OCI-LY7 (cell line): ENCODE measurements around the gene STH. TPM values are rescaled to one million over a fixed set of nuclear protein-coding genes. Genes with fewer than 3 reads are reported as not detected.

Experiments used
- BruUV-seq: library from RNA; stranded (reverse); fragments of 400-500 nt; replicated peaks from 2 replicates; lab custom pipeline; 2021; lab: Mats Ljungman, UMichigan
- CTCF ChIA-PET: fragments of 300-600 bp; sonication (Branson Sonifier 250); formaldehyde crosslinking; loops from one replicate; lab custom pipeline; 2022; ENCODE audit warnings: antibody characterized with exemption; ENCODE audit not compliant: unreplicated experiment; lab: Charles Lee
- POLR2A ChIA-PET: fragments of 300-600 bp; sonication (Branson Sonifier 250); formaldehyde crosslinking; loops from one replicate; lab custom pipeline; 2022; ENCODE audit warnings: antibody characterized with exemption; lab: Charles Lee
- DNase-seq: peaks from one replicate; pipeline ENCODE4 v3.0.0-alpha.2; 2015; ENCODE audit warnings: low spot score
- H2AFZ ChIP-seq: fragments of 200-600 bp; sonication (generic), shearing (Covaris generic); 2 replicates; pipeline ENCODE4 v1.6.1; 2014; ENCODE audit warnings: mild to moderate bottlenecking, antibody characterized with exemption, low read length, moderate library complexity
- H3K27ac ChIP-seq: fragments of 200-600 bp; sonication (generic); 2 replicates; pipeline ENCODE4 v1.5.1; 2014; ENCODE audit warnings: mixed run types, low read depth, mild to moderate bottlenecking, moderate library complexity, low read length, inconsistent platforms; ENCODE audit not compliant: poor library complexity, severe bottlenecking
- H3K36me3 ChIP-seq: fragments of 200-600 bp; sonication (generic); 2 replicates; pipeline ENCODE4 v1.6.1; 2014; ENCODE audit warnings: mild to moderate bottlenecking, antibody characterized with exemption, low read length, moderate library complexity, mixed read lengths; ENCODE audit not compliant: insufficient read depth
- H3K4me1 ChIP-seq: fragments of 200-600 bp; sonication (generic); 2 replicates; pipeline ENCODE4 v1.5.1; 2014; ENCODE audit warnings: mild to moderate bottlenecking, low read length; ENCODE audit not compliant: insufficient read depth, poor library complexity, severe bottlenecking
- H3K4me2 ChIP-seq: fragments of 200-600 bp; sonication (generic); 2 replicates; pipeline ENCODE4 v1.6.1; 2014; ENCODE audit warnings: mild to moderate bottlenecking, low read length
- H3K4me3 ChIP-seq: fragments of 200-600 bp; sonication (generic); 2 replicates; pipeline ENCODE4 v1.5.1; 2014; ENCODE audit warnings: mild to moderate bottlenecking, low read depth, low read length; ENCODE audit not compliant: poor library complexity, severe bottlenecking
- H3K79me2 ChIP-seq: fragments of 200-600 bp; sonication (generic); 2 replicates; pipeline ENCODE4 v1.6.1; 2016; ENCODE audit warnings: low read depth, mild to moderate bottlenecking, low read length, moderate library complexity, mixed read lengths; ENCODE audit not compliant: insufficient read depth
- H3K9me2 ChIP-seq: fragments of 200-600 bp; sonication (generic); 2 replicates; pipeline ENCODE4 v1.6.1; 2016; ENCODE audit warnings: mild to moderate bottlenecking, low read length, mixed read lengths; ENCODE audit not compliant: insufficient read depth
- H3K9me3 ChIP-seq: fragments of 200-600 bp; sonication (generic); 2 replicates; pipeline ENCODE4 v1.6.1; 2014; ENCODE audit warnings: mild to moderate bottlenecking, mixed run types, low read length, mixed read lengths
- H4K20me1 ChIP-seq: fragments of 200-600 bp; sonication (generic); 2 replicates; pipeline ENCODE4 v1.6.1; 2014; ENCODE audit warnings: mild to moderate bottlenecking, antibody characterized with exemption, low read length, moderate library complexity, mixed read lengths; ENCODE audit not compliant: insufficient read depth
- CTCF ChIP-seq: fragments of 200-600 bp; sonication (generic); conservative IDR thresholded peaks from 2 replicates; pipeline ENCODE4 v1.5.1; 2014; ENCODE audit warnings: mild to moderate bottlenecking, antibody characterized with exemption, low read length, moderate library complexity, mixed read lengths
- EZH2phosphoT487 ChIP-seq: fragments of 200-600 bp; sonication (generic); IDR thresholded peaks from 2 replicates; pipeline ENCODE4 v1.6.1; 2018; ENCODE audit warnings: low read depth, borderline replicate concordance, mild to moderate bottlenecking, mixed run types, antibody characterized with exemption, low read length, moderate library complexity, mixed read lengths
- intact Hi-C: fragments of 100-400 bp; cut with micrococcal nuclease; formaldehyde crosslinking; loops from one replicate; pipeline ENCODE4 v1.10.0; 2022; ENCODE audit not compliant: unreplicated experiment
- total RNA-seq, 2 experiments: library from RNA; depleted of rRNA in 1 of 2; stranded (reverse); fragments of >200 nt in 1 of 2; shearing (Covaris generic) in 1 of 2; gene quantifications; 2 replicates each; pipeline ENCODE4 v1.2.3, GENCODE V29; 2014 to 2022

The STH gene
- total RNA-seq, 2 experiments from 2014 or later = not detected

- H3K27ac ChIP-seq = no peak overlapping the region
- H2AFZ ChIP-seq = no peak overlapping the region
- BruUV-seq = no TSS peak
- ChIA-PET POLR2A (interaction anchor here (1.1 kb wide), 1 partner anchor 18 kb away, joined by 5 read pairs; no protein-coding TSS in a partner anchor), CTCF (no interaction called here)
- H3K36me3 ChIP-seq = no peaks in the 10 kb centered on the region
- H3K79me2 ChIP-seq = no peaks in the 10 kb centered on the region
- H3K4me2 ChIP-seq = no peak overlapping the region
- H3K4me1 ChIP-seq = no peaks in the 10 kb centered on the region
- H3K9me2 ChIP-seq = no peaks in the 10 kb centered on the region
- intact Hi-C loops = no loop called here
- H3K4me3 ChIP-seq = no peak overlapping the region
- TF ChIP-seq CTCF (no peak), EZH2phosphoT487 (no peak)
- DNase-seq = no peak
- H4K20me1 ChIP-seq = no peaks in the 10 kb centered on the region
- H3K9me3 ChIP-seq = no peaks in the 10 kb centered on the region
Measured at GRCh38 chr17:45961206-45961605, 37.8 kb upstream of the STH start.

- Histone ChIP-seq H3K4me1 (no peaks in the 10 kb centered on the region), H3K27ac (no peak overlapping the region), H4K20me1 (no peaks in the 10 kb centered on the region), H3K4me3 (no peak overlapping the region), H3K9me2 (no peaks in the 10 kb centered on the region), H2AFZ (no peak overlapping the region), H3K36me3 (no peaks in the 10 kb centered on the region), H3K9me3 (no peaks in the 10 kb centered on the region), H3K4me2 (no peak overlapping the region), H3K79me2 (no peaks in the 10 kb centered on the region)
- no peak for DNase-seq
- ChIA-PET POLR2A (no interaction called here), CTCF (no interaction called here)
- TF ChIP-seq EZH2phosphoT487 (no peak), CTCF (no peak)
- intact Hi-C loops = no loop called here
- no TSS peak for BruUV-seq
Measured at GRCh38 chr17:45962221-45962972, 36.7 kb upstream of the STH start.

- Histone ChIP-seq H3K27ac (no peak overlapping the region), H3K9me2 (no peaks in the 10 kb centered on the region), H3K79me2 (no peaks in the 10 kb centered on the region), H3K4me2 (no peak overlapping the region), H2AFZ (no peak overlapping the region), H3K36me3 (no peaks in the 10 kb centered on the region), H3K9me3 (no peaks in the 10 kb centered on the region), H4K20me1 (no peaks in the 10 kb centered on the region), H3K4me3 (no peak overlapping the region), H3K4me1 (no peaks in the 10 kb centered on the region)
- BruUV-seq = no TSS peak
- ChIA-PET CTCF (no interaction called here), POLR2A (no interaction called here)
- TF ChIP-seq EZH2phosphoT487 = no peak
- no peak for TF ChIP-seq CTCF
- intact Hi-C loops = no loop called here
- DNase-seq = no peak
Measured at GRCh38 chr17:45963283-45963682, 35.8 kb upstream of the STH start.
